Panc1 (cell line): ENCODE data around the gene SIVA1. TPM values are rescaled to one million over a fixed set of nuclear protein-coding genes. Genes with fewer than 3 reads are reported as not detected.

Source experiments
- ATAC-seq: fragments of 200-7000 bp; cut with Tn5 transposase; 2 replicates; pipeline ENCODE4 v1.9.1; 2020; ENCODE audit warnings: mild to moderate bottlenecking, moderate library complexity
- BruUV-seq: library from RNA; stranded (reverse); fragments of 400-500 nt; replicated peaks from 2 replicates; lab custom pipeline; 2021; lab: Mats Ljungman, UMichigan
- CTCF ChIA-PET: fragments of 300-600 bp; sonication (Branson Sonifier 250); formaldehyde crosslinking; loops from one replicate; lab custom pipeline; 2022; ENCODE audit warnings: antibody characterized with exemption; lab: Charles Lee
- POLR2A ChIA-PET: fragments of 300-600 bp; sonication (Branson Sonifier 250); formaldehyde crosslinking; loops from one replicate; lab custom pipeline; 2022; ENCODE audit warnings: antibody characterized with exemption; lab: Charles Lee
- DNase-seq: peaks from one replicate; pipeline ENCODE4 v3.0.0-alpha.2; 2010; ENCODE audit warnings: low read depth, low spot score
- H3K27ac ChIP-seq: 2 replicates; pipeline ENCODE4 v1.5.1; 2011; ENCODE audit warnings: mild to moderate bottlenecking, low read length, inconsistent platforms
- H3K27me3 ChIP-seq: fragments of 200-500 bp; sonication (Bioruptor generic); 2 replicates; pipeline ENCODE4 v1.6.0; 2014; ENCODE audit warnings: low read length, inconsistent platforms; ENCODE audit not compliant: control insufficient read depth, insufficient read depth
- H3K36me3 ChIP-seq: fragments of 200-500 bp; sonication (Bioruptor generic); 2 replicates; pipeline ENCODE4 v1.5.1; 2014; ENCODE audit warnings: inconsistent platforms, mild to moderate bottlenecking, low read length, moderate library complexity; ENCODE audit not compliant: control insufficient read depth, insufficient read depth
- H3K4me1 ChIP-seq: 2 replicates; pipeline ENCODE4 v1.5.1; 2011; ENCODE audit warnings: inconsistent platforms, mild to moderate bottlenecking, low read length, moderate library complexity; ENCODE audit not compliant: control insufficient read depth, insufficient read depth
- H3K4me3 ChIP-seq, 2 experiments: 2 replicates each; pipeline ENCODE4 v1.5.1; 2011 to 2012; ENCODE audit warnings: low read depth in 2 of 2, low read length in 2 of 2, mild to moderate bottlenecking in 2 of 2, inconsistent platforms in 1 of 2, moderate library complexity in 1 of 2
- H3K9me3 ChIP-seq: fragments of 200-500 bp; sonication (Bioruptor generic); 2 replicates; pipeline ENCODE4 v1.5.1; 2014; ENCODE audit warnings: low read depth, mild to moderate bottlenecking, inconsistent platforms, low read length, moderate library complexity; ENCODE audit not compliant: control insufficient read depth, insufficient read depth
- CTCF ChIP-seq: fragments of 450-650 bp; IDR thresholded peaks from 2 replicates; pipeline ENCODE4 v1.5.1; 2017; ENCODE audit warnings: mild to moderate bottlenecking
- POLR2AphosphoS5 ChIP-seq: IDR thresholded peaks from 2 replicates; pipeline ENCODE4 v1.6.1; 2012; ENCODE audit warnings: mild to moderate bottlenecking, low read depth, low read length, moderate library complexity
- SIN3A ChIP-seq: IDR thresholded peaks from 2 replicates; pipeline ENCODE4 v1.6.1; 2012; ENCODE audit warnings: low read depth, mild to moderate bottlenecking, low read length, moderate library complexity, borderline replicate concordance; ENCODE audit not compliant: insufficient read depth
- TCF7L2 ChIP-seq: IDR thresholded peaks from 2 replicates; pipeline ENCODE4 v1.6.1; 2011; ENCODE audit warnings: mild to moderate bottlenecking, low read depth, low read length, inconsistent platforms
- in situ Hi-C: cut with HindIII; loops from 2 replicates; pipeline ENCODE4 v1.10.0; 2016; ENCODE audit warnings: low sequenced_read_pairs, low pct_unique_long_range_greater_than_20kb
- intact Hi-C: fragments of 100-400 bp; cut with micrococcal nuclease; formaldehyde crosslinking; loops from one replicate; pipeline ENCODE4 v1.10.0; 2022; ENCODE audit not compliant: unreplicated experiment
- total RNA-seq: library from RNA; stranded (reverse); gene quantifications from one replicate; pipeline ENCODE4 v1.2.1, GENCODE V29; 2021; ENCODE audit not compliant: unreplicated experiment
- TF ChIP-seq, protein P1 (sequence below), 2 experiments: IDR thresholded peaks; 2 replicates each; pipeline ENCODE4 v1.6.1; 2011 to 2012; ENCODE audit warnings: low read depth in 2 of 2, control low read depth in 1 of 2, low read length in 1 of 2, mild to moderate bottlenecking in 1 of 2, moderate library complexity in 1 of 2; ENCODE audit not compliant: insufficient read depth in 1 of 2

Gene SIVA1
- total RNA-seq, 1 experiment from 2014 or later, result 100 TPM

GRCh38 chr14:104753528-104754212, 723 bp downstream of the SIVA1 start:
- ATAC-seq, result no peak
- Histone ChIP-seq H3K27me3 (no peaks in the 10 kb centered on the region), H3K4me3 (peak overlapping the region; percentile 73 to 88), H3K27ac (peak overlapping the region; percentile 80), H3K36me3 (peaks cover 3% of the 10 kb centered on the region; the same call in 1 of the 2 replicates), H3K9me3 (no peaks in the 10 kb centered on the region), H3K4me1 (peaks cover 17% of the 10 kb centered on the region)
- CTCF ChIA-PET, result interaction anchor here (0.6 to 1.4 kb wide), 3 partner anchors 15 to 338 kb away, joined by 3 to 5 read pairs (median 3); no protein-coding TSS in a partner anchor
- DNase-seq, result no peak
- BruUV-seq, result no TSS peak
- POLR2A ChIA-PET, result no interaction called here
- TF ChIP-seq TCF7L2 (no peak), SIN3A (no peak), CTCF (no peak), POLR2AphosphoS5 (no peak)
- TF ChIP-seq, protein P1, sequence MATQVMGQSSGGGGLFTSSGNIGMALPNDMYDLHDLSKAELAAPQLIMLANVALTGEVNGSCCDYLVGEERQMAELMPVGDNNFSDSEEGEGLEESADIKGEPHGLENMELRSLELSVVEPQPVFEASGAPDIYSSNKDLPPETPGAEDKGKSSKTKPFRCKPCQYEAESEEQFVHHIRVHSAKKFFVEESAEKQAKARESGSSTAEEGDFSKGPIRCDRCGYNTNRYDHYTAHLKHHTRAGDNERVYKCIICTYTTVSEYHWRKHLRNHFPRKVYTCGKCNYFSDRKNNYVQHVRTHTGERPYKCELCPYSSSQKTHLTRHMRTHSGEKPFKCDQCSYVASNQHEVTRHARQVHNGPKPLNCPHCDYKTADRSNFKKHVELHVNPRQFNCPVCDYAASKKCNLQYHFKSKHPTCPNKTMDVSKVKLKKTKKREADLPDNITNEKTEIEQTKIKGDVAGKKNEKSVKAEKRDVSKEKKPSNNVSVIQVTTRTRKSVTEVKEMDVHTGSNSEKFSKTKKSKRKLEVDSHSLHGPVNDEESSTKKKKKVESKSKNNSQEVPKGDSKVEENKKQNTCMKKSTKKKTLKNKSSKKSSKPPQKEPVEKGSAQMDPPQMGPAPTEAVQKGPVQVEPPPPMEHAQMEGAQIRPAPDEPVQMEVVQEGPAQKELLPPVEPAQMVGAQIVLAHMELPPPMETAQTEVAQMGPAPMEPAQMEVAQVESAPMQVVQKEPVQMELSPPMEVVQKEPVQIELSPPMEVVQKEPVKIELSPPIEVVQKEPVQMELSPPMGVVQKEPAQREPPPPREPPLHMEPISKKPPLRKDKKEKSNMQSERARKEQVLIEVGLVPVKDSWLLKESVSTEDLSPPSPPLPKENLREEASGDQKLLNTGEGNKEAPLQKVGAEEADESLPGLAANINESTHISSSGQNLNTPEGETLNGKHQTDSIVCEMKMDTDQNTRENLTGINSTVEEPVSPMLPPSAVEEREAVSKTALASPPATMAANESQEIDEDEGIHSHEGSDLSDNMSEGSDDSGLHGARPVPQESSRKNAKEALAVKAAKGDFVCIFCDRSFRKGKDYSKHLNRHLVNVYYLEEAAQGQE (IDR thresholded peaks at IDR 0.05; ENCODE audit: insufficient read depth in 1 of 2, low read depth in 2 of 2, low read length in 1 of 2), result no peak
- in situ Hi-C loops, result no loop called here
- intact Hi-C loops, result no loop called here

GRCh38 chr14:104754213-104754851, 1.4 kb downstream of the SIVA1 start:
- ChIA-PET POLR2A (no interaction called here), CTCF (interaction anchor here (0.6 kb wide), 1 partner anchor 72 kb away, joined by 3 read pairs; no protein-coding TSS in a partner anchor)
- in situ Hi-C loops, result no loop called here
- TF ChIP-seq SIN3A (no peak), CTCF (no peak), TCF7L2 (no peak), POLR2AphosphoS5 (no peak)
- TF ChIP-seq, protein P1 (IDR thresholded peaks at IDR 0.05; ENCODE audit: insufficient read depth in 1 of 2, low read depth in 2 of 2, low read length in 1 of 2), result no peak
- H3K27me3 ChIP-seq, result no peaks in the 10 kb centered on the region
- no peak for ATAC-seq
- H3K4me1 ChIP-seq, result peaks cover 14% of the 10 kb centered on the region
- intact Hi-C loops, result no loop called here
- no peak for DNase-seq
- H3K36me3 ChIP-seq, result peaks cover 3% of the 10 kb centered on the region; the same call in 1 of the 2 replicates
- H3K9me3 ChIP-seq, result no peaks in the 10 kb centered on the region
- peak overlapping the region; percentile 73 to 88 for H3K4me3 ChIP-seq
- no peak overlapping the region; the same call in 1 of the 2 replicates for H3K27ac ChIP-seq
- BruUV-seq, result TSS peak; percentile 76
